Loucy (cell line): ENCODE data around the gene SYNDIG1.

Experiments
- CTCF ChIP-seq: fragments of 200-600 bp; sonication (generic); conservative IDR thresholded peaks from 2 replicates; pipeline ENCODE4 v1.5.1; 2014; ENCODE audit warnings: mild to moderate bottlenecking, antibody characterized with exemption, low read length
- EZH2phosphoT487 ChIP-seq: fragments of 200-600 bp; IDR thresholded peaks from 2 replicates; pipeline ENCODE4 v1.6.1; 2018; ENCODE audit warnings: antibody characterized with exemption, mild to moderate bottlenecking, moderate library complexity, borderline replicate concordance

GRCh38 chr20:24469894-24470745, 691 bp downstream of the SYNDIG1 start:
- TF ChIP-seq EZH2phosphoT487 (no peak), CTCF (no peak)
